ENCODE measurements around the gene DENND4A.

The DENND4A gene

GRCh38 chr15:65762914-65763787 is 28.9 kb downstream of the DENND4A start:
- Histone ChIP-seq H3K27me3 (replicated peaks; ENCODE audit: control insufficient read depth, insufficient read depth, low read length) (no peaks in the 10 kb centered on the region), H3K36me3 (ENCODE audit: control insufficient read depth, insufficient read depth, low read length) (peaks cover 2% of the 10 kb centered on the region; the same call in 1 of the 2 replicates), H3K4me3 (replicated peaks; ENCODE audit: low read depth, low read length) (no peak overlapping the region)
- no peak for TF ChIP-seq CTCF (IDR thresholded peaks at IDR 0.05; ENCODE audit: insufficient read depth, low read length, poor library complexity, severe bottlenecking)
- no peak for DNase-seq (ENCODE audit: extremely low read depth, insufficient read length)

- no peak for DNase-seq (ENCODE audit: extremely low read depth, insufficient read length)
- TF ChIP-seq CTCF (IDR thresholded peaks at IDR 0.05; ENCODE audit: insufficient read depth, low read length, poor library complexity, severe bottlenecking), result no peak
- H3K27me3 ChIP-seq (replicated peaks; ENCODE audit: control insufficient read depth, insufficient read depth, low read length), result no peaks in the 10 kb centered on the region
- H3K36me3 ChIP-seq (ENCODE audit: control insufficient read depth, insufficient read depth, low read length), result peaks cover 2% of the 10 kb centered on the region; the same call in 1 of the 2 replicates
- no peak overlapping the region for H3K4me3 ChIP-seq (replicated peaks; ENCODE audit: low read depth, low read length)
Measured at GRCh38 chr15:65762399-65762798, 29.7 kb downstream of the DENND4A start.

GRCh38 chr15:65761210-65761926 is 30.7 kb downstream of the DENND4A start:
- no peak for TF ChIP-seq CTCF (IDR thresholded peaks at IDR 0.05; ENCODE audit: insufficient read depth, low read length, poor library complexity, severe bottlenecking)
- Histone ChIP-seq H3K36me3 (ENCODE audit: control insufficient read depth, insufficient read depth, low read length) (peaks cover 2% of the 10 kb centered on the region; the same call in 1 of the 2 replicates), H3K4me3 (replicated peaks; ENCODE audit: low read depth, low read length) (peak overlapping the region; percentile 25; the same call in 1 of the 2 replicates), H3K27me3 (replicated peaks; ENCODE audit: control insufficient read depth, insufficient read depth, low read length) (no peaks in the 10 kb centered on the region)
- no peak for DNase-seq (ENCODE audit: extremely low read depth, insufficient read length)

- Histone ChIP-seq H3K4me3 (replicated peaks; ENCODE audit: low read depth, low read length) (no peak overlapping the region), H3K36me3 (ENCODE audit: control insufficient read depth, insufficient read depth, low read length) (peaks cover 2% of the 10 kb centered on the region; the same call in 1 of the 2 replicates), H3K27me3 (replicated peaks; ENCODE audit: control insufficient read depth, insufficient read depth, low read length) (no peaks in the 10 kb centered on the region)
- TF ChIP-seq CTCF (IDR thresholded peaks at IDR 0.05; ENCODE audit: insufficient read depth, low read length, poor library complexity, severe bottlenecking), result no peak
- no peak for DNase-seq (ENCODE audit: extremely low read depth, insufficient read length)
Measured at GRCh38 chr15:65759441-65759840, 32.7 kb downstream of the DENND4A start.

GRCh38 chr15:65758242-65758641 is 33.9 kb downstream of the DENND4A start:
- peaks cover 2% of the 10 kb centered on the region; the same call in 1 of the 2 replicates for H3K36me3 ChIP-seq (ENCODE audit: control insufficient read depth, insufficient read depth, low read length)
- DNase-seq (ENCODE audit: extremely low read depth, insufficient read length), result no peak

More at GRCh38 chr15:65758242-65758641, 33.9 kb downstream of the DENND4A start:
- TF ChIP-seq CTCF (IDR thresholded peaks at IDR 0.05; ENCODE audit: insufficient read depth, low read length, poor library complexity, severe bottlenecking), result no peak
- Histone ChIP-seq H3K27me3 (replicated peaks; ENCODE audit: control insufficient read depth, insufficient read depth, low read length) (no peaks in the 10 kb centered on the region), H3K4me3 (replicated peaks; ENCODE audit: low read depth, low read length) (no peak overlapping the region)
